Measurements from ENCODE around the gene LTBP3.

- TF ChIP-seq POLR2AphosphoS5 (IDR thresholded peaks at IDR 0.05; ENCODE audit: borderline replicate concordance, low read depth, low read length) = no peak
- no peak for TF ChIP-seq EZH2 (IDR thresholded peaks at IDR 0.05)
Measured at GRCh38 chr11:65583589-65583988, 25.4 kb upstream of the LTBP3 start.

Measured in SK-N-MC (cell line).